ENCODE measurements around the gene TEC.

DNA sequence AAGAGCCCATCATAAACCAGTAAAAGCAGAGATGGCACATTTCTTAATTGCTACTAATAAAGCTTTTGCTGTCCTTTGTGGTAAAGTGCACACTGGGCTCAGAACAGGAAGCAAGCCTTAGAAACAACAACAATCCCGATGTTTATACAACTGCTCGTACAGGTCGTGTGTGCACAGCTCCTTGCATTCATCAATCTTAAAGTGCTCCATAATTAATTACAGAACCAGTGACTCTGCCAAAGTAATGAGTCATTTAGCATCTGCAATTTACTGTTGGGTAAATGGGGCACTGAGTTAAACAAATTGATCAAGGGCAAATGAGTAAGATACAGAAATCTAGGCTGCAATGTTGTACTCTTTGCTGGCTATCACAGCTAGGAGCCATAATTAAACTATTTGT, 74.3 kb downstream of the TEC start:
- TF ChIP-seq POLR2A (IDR thresholded peaks at IDR 0.05), result no peak
- TF ChIP-seq, protein P1, sequence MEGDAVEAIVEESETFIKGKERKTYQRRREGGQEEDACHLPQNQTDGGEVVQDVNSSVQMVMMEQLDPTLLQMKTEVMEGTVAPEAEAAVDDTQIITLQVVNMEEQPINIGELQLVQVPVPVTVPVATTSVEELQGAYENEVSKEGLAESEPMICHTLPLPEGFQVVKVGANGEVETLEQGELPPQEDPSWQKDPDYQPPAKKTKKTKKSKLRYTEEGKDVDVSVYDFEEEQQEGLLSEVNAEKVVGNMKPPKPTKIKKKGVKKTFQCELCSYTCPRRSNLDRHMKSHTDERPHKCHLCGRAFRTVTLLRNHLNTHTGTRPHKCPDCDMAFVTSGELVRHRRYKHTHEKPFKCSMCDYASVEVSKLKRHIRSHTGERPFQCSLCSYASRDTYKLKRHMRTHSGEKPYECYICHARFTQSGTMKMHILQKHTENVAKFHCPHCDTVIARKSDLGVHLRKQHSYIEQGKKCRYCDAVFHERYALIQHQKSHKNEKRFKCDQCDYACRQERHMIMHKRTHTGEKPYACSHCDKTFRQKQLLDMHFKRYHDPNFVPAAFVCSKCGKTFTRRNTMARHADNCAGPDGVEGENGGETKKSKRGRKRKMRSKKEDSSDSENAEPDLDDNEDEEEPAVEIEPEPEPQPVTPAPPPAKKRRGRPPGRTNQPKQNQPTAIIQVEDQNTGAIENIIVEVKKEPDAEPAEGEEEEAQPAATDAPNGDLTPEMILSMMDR (IDR thresholded peaks at IDR 0.05), result no peak
